OCI-LY1 (cell line): Measurements from ENCODE around the gene ZNF536.

Experiments
- EZH2 ChIP-seq: fragments of 200-600 bp; sonication (generic), shearing (Covaris generic); IDR thresholded peaks from 2 replicates; pipeline ENCODE4 v1.8.0; 2017; ENCODE audit warnings: borderline replicate concordance, mixed run types, mild to moderate bottlenecking, antibody characterized with exemption, low read length, moderate library complexity, mixed read lengths
- TF ChIP-seq, protein P1 (sequence below): fragments of 200-600 bp; sonication (generic), shearing (Covaris generic); IDR thresholded peaks from 2 replicates; pipeline ENCODE4 v1.5.1; 2017; ENCODE audit warnings: mild to moderate bottlenecking, antibody characterized with exemption, low read length, moderate library complexity, mixed read lengths

DNA sequence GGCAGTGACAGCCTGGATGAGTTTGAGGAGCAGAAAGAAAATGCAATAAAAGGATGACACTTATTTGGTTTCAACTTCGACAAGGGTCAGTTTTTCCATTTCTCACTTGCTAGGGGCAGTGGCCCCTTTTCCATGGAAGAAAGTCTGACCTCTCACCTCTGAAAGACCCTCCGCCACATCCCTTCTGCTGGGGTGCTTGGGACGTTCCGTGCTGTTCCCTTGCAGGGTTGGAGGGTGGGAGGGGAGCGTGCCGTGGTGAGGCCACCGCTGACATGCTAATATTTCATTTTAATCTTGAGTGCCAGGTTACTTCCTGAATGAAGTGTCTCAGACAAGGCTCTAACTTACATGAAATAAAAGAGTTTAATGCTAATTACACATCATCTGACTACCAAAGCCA lies 5.2 kb upstream of the ZNF536 start:
- no peak for TF ChIP-seq EZH2
- TF ChIP-seq, protein P1, sequence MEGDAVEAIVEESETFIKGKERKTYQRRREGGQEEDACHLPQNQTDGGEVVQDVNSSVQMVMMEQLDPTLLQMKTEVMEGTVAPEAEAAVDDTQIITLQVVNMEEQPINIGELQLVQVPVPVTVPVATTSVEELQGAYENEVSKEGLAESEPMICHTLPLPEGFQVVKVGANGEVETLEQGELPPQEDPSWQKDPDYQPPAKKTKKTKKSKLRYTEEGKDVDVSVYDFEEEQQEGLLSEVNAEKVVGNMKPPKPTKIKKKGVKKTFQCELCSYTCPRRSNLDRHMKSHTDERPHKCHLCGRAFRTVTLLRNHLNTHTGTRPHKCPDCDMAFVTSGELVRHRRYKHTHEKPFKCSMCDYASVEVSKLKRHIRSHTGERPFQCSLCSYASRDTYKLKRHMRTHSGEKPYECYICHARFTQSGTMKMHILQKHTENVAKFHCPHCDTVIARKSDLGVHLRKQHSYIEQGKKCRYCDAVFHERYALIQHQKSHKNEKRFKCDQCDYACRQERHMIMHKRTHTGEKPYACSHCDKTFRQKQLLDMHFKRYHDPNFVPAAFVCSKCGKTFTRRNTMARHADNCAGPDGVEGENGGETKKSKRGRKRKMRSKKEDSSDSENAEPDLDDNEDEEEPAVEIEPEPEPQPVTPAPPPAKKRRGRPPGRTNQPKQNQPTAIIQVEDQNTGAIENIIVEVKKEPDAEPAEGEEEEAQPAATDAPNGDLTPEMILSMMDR = no peak
